Measurements from ENCODE around the gene TP53BP1.

Gene TP53BP1

GRCh38 chr15:43516185-43516584 lies 23.2 kb upstream of the TP53BP1 start:
- Histone ChIP-seq H3K4me1 (ENCODE audit: low read length) (peaks cover 5% of the 10 kb centered on the region), H3F3A (ENCODE audit: insufficient read depth, low read length) (no peaks in the 10 kb centered on the region), H3K9me2 (replicated peaks; ENCODE audit: insufficient read depth, low read length) (no peaks in the 10 kb centered on the region), H3K9me3 (replicated peaks; ENCODE audit: insufficient read depth, low read length) (no peaks in the 10 kb centered on the region), H3K9ac (ENCODE audit: low read length) (no peak overlapping the region), H2AFZ (ENCODE audit: low read length) (no peak overlapping the region), H3K27me3 (replicated peaks; ENCODE audit: insufficient read depth, low read length) (peaks cover 17% of the 10 kb centered on the region), H3K27ac (ENCODE audit: low read length) (no peak overlapping the region), H3K4me3 (ENCODE audit: low read length) (no peak overlapping the region), H3K79me2 (ENCODE audit: low read length) (no peaks in the 10 kb centered on the region), H3K4me2 (ENCODE audit: low read depth, low read length) (no peak overlapping the region), H3K36me3 (replicated peaks; ENCODE audit: insufficient read depth, low read length) (no peaks in the 10 kb centered on the region), H4K20me1 (ENCODE audit: insufficient read depth, low read length) (no peaks in the 10 kb centered on the region)
- TF ChIP-seq EZH2phosphoT487 (IDR thresholded peaks at IDR 0.05; ENCODE audit: low read length) (no peak), EZH2 (optimal IDR thresholded peaks at IDR 0.05; ENCODE audit: low read depth, low read length) (no peak)
- TF ChIP-seq, protein P1, sequence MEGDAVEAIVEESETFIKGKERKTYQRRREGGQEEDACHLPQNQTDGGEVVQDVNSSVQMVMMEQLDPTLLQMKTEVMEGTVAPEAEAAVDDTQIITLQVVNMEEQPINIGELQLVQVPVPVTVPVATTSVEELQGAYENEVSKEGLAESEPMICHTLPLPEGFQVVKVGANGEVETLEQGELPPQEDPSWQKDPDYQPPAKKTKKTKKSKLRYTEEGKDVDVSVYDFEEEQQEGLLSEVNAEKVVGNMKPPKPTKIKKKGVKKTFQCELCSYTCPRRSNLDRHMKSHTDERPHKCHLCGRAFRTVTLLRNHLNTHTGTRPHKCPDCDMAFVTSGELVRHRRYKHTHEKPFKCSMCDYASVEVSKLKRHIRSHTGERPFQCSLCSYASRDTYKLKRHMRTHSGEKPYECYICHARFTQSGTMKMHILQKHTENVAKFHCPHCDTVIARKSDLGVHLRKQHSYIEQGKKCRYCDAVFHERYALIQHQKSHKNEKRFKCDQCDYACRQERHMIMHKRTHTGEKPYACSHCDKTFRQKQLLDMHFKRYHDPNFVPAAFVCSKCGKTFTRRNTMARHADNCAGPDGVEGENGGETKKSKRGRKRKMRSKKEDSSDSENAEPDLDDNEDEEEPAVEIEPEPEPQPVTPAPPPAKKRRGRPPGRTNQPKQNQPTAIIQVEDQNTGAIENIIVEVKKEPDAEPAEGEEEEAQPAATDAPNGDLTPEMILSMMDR (IDR thresholded peaks at IDR 0.05; ENCODE audit: low read length): no peak
- no peak for DNase-seq

DNA sequence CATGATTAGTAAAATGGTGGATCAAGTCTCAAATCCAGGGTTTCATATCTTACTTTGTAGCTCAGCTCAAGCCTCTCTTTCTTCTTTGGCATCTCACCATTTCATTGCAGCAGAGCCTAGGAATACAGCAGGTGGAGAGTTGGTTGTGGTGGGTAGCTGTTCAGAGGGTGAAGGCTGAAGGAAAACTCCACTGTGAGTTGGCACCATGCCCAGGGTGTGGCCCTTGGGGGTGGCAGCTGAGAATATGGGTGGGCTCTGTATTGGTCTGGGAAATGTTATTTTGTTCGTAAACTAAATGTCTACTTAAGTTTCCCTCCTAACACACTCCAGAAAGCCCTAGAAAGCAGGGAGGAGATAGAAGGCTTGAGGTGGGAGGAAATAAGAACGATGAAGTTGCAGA lies 22.8 kb upstream of the TP53BP1 start:
- TF ChIP-seq, protein P1 (IDR thresholded peaks at IDR 0.05; ENCODE audit: low read length): no peak
- TF ChIP-seq EZH2 (optimal IDR thresholded peaks at IDR 0.05; ENCODE audit: low read depth, low read length): no peak
- no peak for TF ChIP-seq EZH2phosphoT487 (IDR thresholded peaks at IDR 0.05; ENCODE audit: low read length)
- no peak overlapping the region for H3K27ac ChIP-seq (ENCODE audit: low read length)
- H4K20me1 ChIP-seq (ENCODE audit: insufficient read depth, low read length): no peaks in the 10 kb centered on the region
- no peaks in the 10 kb centered on the region for H3K9me2 ChIP-seq (replicated peaks; ENCODE audit: insufficient read depth, low read length)
- H2AFZ ChIP-seq (ENCODE audit: low read length): no peak overlapping the region
- H3K4me1 ChIP-seq (ENCODE audit: low read length): peaks cover 7% of the 10 kb centered on the region
- H3K79me2 ChIP-seq (ENCODE audit: low read length): no peaks in the 10 kb centered on the region
- no peaks in the 10 kb centered on the region for H3K36me3 ChIP-seq (replicated peaks; ENCODE audit: insufficient read depth, low read length)
- no peaks in the 10 kb centered on the region for H3F3A ChIP-seq (ENCODE audit: insufficient read depth, low read length)
- no peaks in the 10 kb centered on the region for H3K9me3 ChIP-seq (replicated peaks; ENCODE audit: insufficient read depth, low read length)
- no peak for DNase-seq
- peaks cover 17% of the 10 kb centered on the region for H3K27me3 ChIP-seq (replicated peaks; ENCODE audit: insufficient read depth, low read length)
- no peak overlapping the region for H3K9ac ChIP-seq (ENCODE audit: low read length)
- H3K4me3 ChIP-seq (ENCODE audit: low read length): no peak overlapping the region
- H3K4me2 ChIP-seq (ENCODE audit: low read depth, low read length): no peak overlapping the region

DNA sequence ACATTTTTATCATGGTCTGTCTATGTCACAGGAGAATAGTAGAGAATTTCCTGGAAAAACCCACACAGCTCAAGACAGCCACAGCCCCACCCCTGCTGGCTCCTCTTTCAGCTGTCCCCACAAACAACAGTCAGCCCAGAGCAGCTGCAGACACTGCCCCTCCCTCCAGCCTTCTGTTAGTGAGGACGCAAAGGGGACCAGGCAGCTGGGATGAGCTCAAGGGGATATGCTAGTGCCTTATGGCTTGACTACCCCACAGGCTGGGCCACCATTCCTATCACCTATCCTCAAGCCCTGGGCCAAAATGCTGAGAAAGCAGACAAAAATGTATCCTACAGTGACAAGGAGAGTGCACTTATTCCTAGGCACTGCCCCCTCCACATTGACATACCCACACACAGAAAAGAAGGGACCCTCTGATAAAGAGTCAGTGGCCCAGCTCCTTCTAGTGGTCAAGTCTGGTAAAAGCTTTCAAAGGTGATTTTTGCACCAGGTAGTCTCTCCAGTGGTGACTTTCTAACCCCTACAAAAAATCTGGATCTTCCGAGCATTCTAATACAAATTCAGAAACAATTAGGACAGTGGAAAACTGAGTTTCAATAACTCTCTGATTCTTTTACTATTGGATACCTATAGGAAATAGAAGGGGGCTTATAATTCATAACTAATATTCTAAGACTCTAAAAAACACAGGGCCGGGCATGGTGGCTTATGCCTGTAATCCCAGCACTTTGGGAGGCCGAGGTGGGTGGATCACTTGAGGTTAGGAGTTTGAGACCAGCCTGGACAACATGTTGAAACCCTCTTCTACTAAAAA lies 21.5 kb upstream of the TP53BP1 start:
- TF ChIP-seq, protein P1 (IDR thresholded peaks at IDR 0.05; ENCODE audit: low read length): peak; percentile 69
- TF ChIP-seq EZH2phosphoT487 (IDR thresholded peaks at IDR 0.05; ENCODE audit: low read length) (no peak), EZH2 (optimal IDR thresholded peaks at IDR 0.05; ENCODE audit: low read depth, low read length) (no peak)
- H3K9me2 ChIP-seq (replicated peaks; ENCODE audit: insufficient read depth, low read length): no peaks in the 10 kb centered on the region
- no peak overlapping the region for H3K4me2 ChIP-seq (ENCODE audit: low read depth, low read length)
- no peaks in the 10 kb centered on the region for H4K20me1 ChIP-seq (ENCODE audit: insufficient read depth, low read length)
- peak; percentile 18 for DNase-seq
- H3K4me1 ChIP-seq (ENCODE audit: low read length): peaks cover 7% of the 10 kb centered on the region
- H3F3A ChIP-seq (ENCODE audit: insufficient read depth, low read length): no peaks in the 10 kb centered on the region
- H3K79me2 ChIP-seq (ENCODE audit: low read length): no peaks in the 10 kb centered on the region
- no peak overlapping the region for H3K4me3 ChIP-seq (ENCODE audit: low read length)
- H3K27me3 ChIP-seq (replicated peaks; ENCODE audit: insufficient read depth, low read length): peaks cover 17% of the 10 kb centered on the region
- no peak overlapping the region for H3K9ac ChIP-seq (ENCODE audit: low read length)
- H3K9me3 ChIP-seq (replicated peaks; ENCODE audit: insufficient read depth, low read length): no peaks in the 10 kb centered on the region
- H2AFZ ChIP-seq (ENCODE audit: low read length): no peak overlapping the region
- H3K27ac ChIP-seq (ENCODE audit: low read length): no peak overlapping the region
- H3K36me3 ChIP-seq (replicated peaks; ENCODE audit: insufficient read depth, low read length): no peaks in the 10 kb centered on the region
